HL-60 (cell line): ENCODE data around the gene TTC9.

Experiments
- DNase-seq, 2 experiments: peaks; one replicate each; pipeline ENCODE4 v3.0.0-alpha.2; 2010 to 2020; ENCODE audit warnings: low read depth in 1 of 2, low spot score in 1 of 2
- H3K27ac ChIP-seq: fragments of 250-450 bp; sonication (Bioruptor Pico); replicated peaks from 2 replicates; pipeline ENCODE4 v1.5.1; 2020; ENCODE audit warnings: mild to moderate bottlenecking, moderate library complexity
- H3K27me3 ChIP-seq: fragments of 250-450 bp; sonication (Bioruptor Pico); 2 replicates; pipeline ENCODE4 v1.5.1; 2021; ENCODE audit warnings: mild to moderate bottlenecking, moderate library complexity; ENCODE audit not compliant: insufficient read depth, poor library complexity, severe bottlenecking
- H3K4me3 ChIP-seq: replicated peaks from 2 replicates; pipeline ENCODE4 v1.5.1; 2011; ENCODE audit warnings: mild to moderate bottlenecking, control low read depth, low read length; ENCODE audit not compliant: insufficient read depth
- CTCF ChIP-seq: IDR thresholded peaks from one replicate; pipeline ENCODE4 v1.5.1; 2011; ENCODE audit warnings: low read length, control low read depth, inconsistent platforms; ENCODE audit not compliant: insufficient read depth
- GABPA ChIP-seq: IDR thresholded peaks from 2 replicates; pipeline ENCODE4 v1.6.1; 2012; ENCODE audit warnings: low read depth
- POLR2AphosphoS5 ChIP-seq: IDR thresholded peaks from 2 replicates; pipeline ENCODE4 v1.6.1; 2012; ENCODE audit warnings: low read depth
- REST ChIP-seq: IDR thresholded peaks from 2 replicates; pipeline ENCODE4 v1.6.1; 2012; ENCODE audit warnings: low read depth; ENCODE audit not compliant: insufficient replicate concordance
- SPI1 ChIP-seq: IDR thresholded peaks from 2 replicates; pipeline ENCODE4 v1.6.1; 2012; ENCODE audit warnings: low read depth, mild to moderate bottlenecking, borderline replicate concordance

Gene TTC9

GRCh38 chr14:70651522-70651921, 9.8 kb downstream of the TTC9 start:
- H3K27ac ChIP-seq, result no peak overlapping the region

GRCh38 chr14:70652871-70653270, 11.2 kb downstream of the TTC9 start:
- no peak for DNase-seq
- H3K4me3 ChIP-seq, result no peak overlapping the region
- H3K27me3 ChIP-seq, result no peaks in the 10 kb centered on the region
- H3K27ac ChIP-seq, result no peak overlapping the region
- TF ChIP-seq REST (no peak), CTCF (no peak), POLR2AphosphoS5 (no peak), SPI1 (no peak), GABPA (no peak)

More at GRCh38 chr14:70651522-70651921, 9.8 kb downstream of the TTC9 start:
- DNase-seq, result no peak
- TF ChIP-seq POLR2AphosphoS5 (no peak), CTCF (no peak), REST (no peak)
- no peaks in the 10 kb centered on the region for H3K27me3 ChIP-seq
- H3K4me3 ChIP-seq, result no peak overlapping the region

- no peak for DNase-seq
- Histone ChIP-seq H3K4me3 (no peak overlapping the region), H3K27me3 (no peaks in the 10 kb centered on the region), H3K27ac (no peak overlapping the region)
- TF ChIP-seq SPI1, result no peak
- TF ChIP-seq POLR2AphosphoS5, result no peak
- no peak for TF ChIP-seq CTCF
- TF ChIP-seq REST, result no peak
- TF ChIP-seq GABPA, result no peak
Observed at GRCh38 chr14:70653662-70654061, 11.9 kb downstream of the TTC9 start.
